Left lung (tissue), 10 donors: Measurements from ENCODE around the gene STK11. TPM values are rescaled to one million over a fixed set of nuclear protein-coding genes. Genes with fewer than 3 reads are reported as not detected.

Source experiments
- ATAC-seq: fragments of 200-7000 bp; cut with Tn5 transposase; one replicate; pipeline ENCODE4 v1.9.1; 2020; ENCODE audit warnings: moderate library complexity
- DNase-seq, 4 donors: peaks; one replicate each; pipeline ENCODE4 v3.0.0-alpha.2; 2013 to 2020
- H3K27ac ChIP-seq, 2 donors: fragments of 200-600 bp; sonication (generic) in 1 of 2; one replicate each; pipeline versions ENCODE4 v1.5.0 to v1.8.0; 2020 to 2021
- H3K27me3 ChIP-seq, 2 donors: fragments of 200-600 bp; sonication (generic) in 1 of 2; one replicate each; pipeline versions ENCODE4 v1.5.0 to v1.8.0; 2020 to 2021
- H3K36me3 ChIP-seq, 2 donors: fragments of 200-600 bp; sonication (generic) in 1 of 2; one replicate each; pipeline versions ENCODE4 v1.5.0 to v1.8.0; 2020 to 2021
- H3K4me1 ChIP-seq, 2 donors: fragments of 200-600 bp; one replicate each; pipeline ENCODE4 v1.8.0; 2021
- H3K4me3 ChIP-seq, 2 donors: fragments of 200-600 bp; sonication (generic) in 1 of 2; one replicate each; pipeline versions ENCODE4 v1.5.0 to v1.8.0; 2020 to 2021; ENCODE audit warnings: mild to moderate bottlenecking in 1 of 2
- H3K9me3 ChIP-seq, 2 donors: fragments of 200-600 bp; sonication (generic) in 1 of 2; one replicate each; pipeline versions ENCODE4 v1.5.0 to v1.8.0; 2020 to 2021
- intact Hi-C, 2 donors: fragments of 100-400 bp; cut with DNase I; formaldehyde crosslinking; loops; one replicate each; pipeline versions ENCODE4 v1.11.2 to v1.14.2; 2022
- polyA plus RNA-seq, 6 donors: library from polyadenylated mRNA; unstranded; fragments of 120-200 nt; gene quantifications; one replicate each; pipeline ENCODE4 v1.2.1, GENCODE V29; 2013; ENCODE audit not compliant: insufficient read length in 6 of 6
- total RNA-seq, 2 donors: library from RNA; stranded (reverse); fragmentation: NEBNext Ultra II Directional; extraction: Animal tissue kit (Norgen Biotek cat#: 25700); gene quantifications; one replicate each; pipeline ENCODE4 v1.2.1, GENCODE V29; 2021
- TF ChIP-seq, protein P1 (sequence below), 2 donors: fragments of 200-600 bp; sonication (generic) in 1 of 2; IDR thresholded peaks; one replicate each; pipeline versions ENCODE4 v1.5.0 to v1.8.0; 2021; ENCODE audit warnings: antibody characterized with exemption in 2 of 2
- donor health status: DM: no; HTN: yes; CAD: no.
- donor health status: DM: no; HTN: no; CAD: no.

STK11 gene
- total and polyA plus RNA-seq, 8 donors = 42.6 to 58.4 (median 51.1) TPM

DNA sequence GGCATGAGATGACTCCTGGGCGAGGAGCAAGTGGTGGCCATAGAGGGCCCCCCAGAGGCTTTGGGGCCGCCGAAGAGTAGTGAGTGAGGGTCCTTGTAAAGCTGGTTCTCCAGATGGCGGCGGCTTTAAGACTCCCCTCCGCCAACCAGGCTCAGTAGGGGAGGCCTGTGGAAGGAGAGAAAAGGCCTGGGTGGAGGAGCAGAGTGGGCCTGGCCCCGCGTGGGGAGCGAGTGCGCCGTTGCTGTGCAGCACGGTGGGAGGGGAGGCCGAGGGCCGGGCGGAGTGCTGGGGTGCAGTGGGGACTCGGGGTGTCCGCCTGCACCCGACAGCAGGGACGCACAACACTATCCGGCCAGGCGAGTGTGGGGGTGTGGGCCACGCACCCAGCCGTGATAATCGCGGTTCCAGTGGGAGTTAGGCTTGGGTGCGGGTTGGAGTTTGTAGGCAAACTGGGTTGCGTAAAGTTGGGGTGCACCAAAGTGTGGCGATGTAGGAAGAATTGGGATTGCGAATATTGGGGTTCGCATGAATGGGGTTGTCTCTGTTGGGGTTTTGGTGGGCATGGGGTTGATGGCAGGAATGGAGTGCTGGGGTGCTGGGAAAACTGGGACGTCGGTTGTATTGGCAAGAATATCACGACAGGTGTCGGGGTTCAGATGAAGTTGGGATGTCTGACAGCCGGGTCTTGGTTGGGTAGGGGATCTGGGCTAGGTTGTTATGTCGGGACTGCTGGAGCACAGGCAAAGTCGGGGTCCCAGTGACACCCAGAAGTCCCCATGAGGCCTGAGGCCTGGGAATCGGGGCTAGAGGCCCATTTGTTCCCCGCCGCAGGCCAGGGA, 62.9 kb downstream of the STK11 start:
- Histone ChIP-seq H3K4me1 (peaks cover 57 to 90% of the 10 kb centered on the region in 2 donors), H3K4me3 (peak overlapping the region in 1 of 2 donors; percentile 84), H3K27me3 (no peaks in the 10 kb centered on the region), H3K36me3 (peaks cover 4 to 30% of the 10 kb centered on the region in 2 donors), H3K27ac (peak overlapping the region in 1 of 2 donors; percentile 99), H3K9me3 (no peaks in the 10 kb centered on the region)
- TF ChIP-seq, protein P1, sequence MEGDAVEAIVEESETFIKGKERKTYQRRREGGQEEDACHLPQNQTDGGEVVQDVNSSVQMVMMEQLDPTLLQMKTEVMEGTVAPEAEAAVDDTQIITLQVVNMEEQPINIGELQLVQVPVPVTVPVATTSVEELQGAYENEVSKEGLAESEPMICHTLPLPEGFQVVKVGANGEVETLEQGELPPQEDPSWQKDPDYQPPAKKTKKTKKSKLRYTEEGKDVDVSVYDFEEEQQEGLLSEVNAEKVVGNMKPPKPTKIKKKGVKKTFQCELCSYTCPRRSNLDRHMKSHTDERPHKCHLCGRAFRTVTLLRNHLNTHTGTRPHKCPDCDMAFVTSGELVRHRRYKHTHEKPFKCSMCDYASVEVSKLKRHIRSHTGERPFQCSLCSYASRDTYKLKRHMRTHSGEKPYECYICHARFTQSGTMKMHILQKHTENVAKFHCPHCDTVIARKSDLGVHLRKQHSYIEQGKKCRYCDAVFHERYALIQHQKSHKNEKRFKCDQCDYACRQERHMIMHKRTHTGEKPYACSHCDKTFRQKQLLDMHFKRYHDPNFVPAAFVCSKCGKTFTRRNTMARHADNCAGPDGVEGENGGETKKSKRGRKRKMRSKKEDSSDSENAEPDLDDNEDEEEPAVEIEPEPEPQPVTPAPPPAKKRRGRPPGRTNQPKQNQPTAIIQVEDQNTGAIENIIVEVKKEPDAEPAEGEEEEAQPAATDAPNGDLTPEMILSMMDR (IDR thresholded peaks at IDR 0.05) = peak in 1 of 2 donors; percentile 4
- ATAC-seq = no peak
- intact Hi-C loops = no loop called here
- DNase-seq = peak in 1 of 4 donors; percentile 86

DNA sequence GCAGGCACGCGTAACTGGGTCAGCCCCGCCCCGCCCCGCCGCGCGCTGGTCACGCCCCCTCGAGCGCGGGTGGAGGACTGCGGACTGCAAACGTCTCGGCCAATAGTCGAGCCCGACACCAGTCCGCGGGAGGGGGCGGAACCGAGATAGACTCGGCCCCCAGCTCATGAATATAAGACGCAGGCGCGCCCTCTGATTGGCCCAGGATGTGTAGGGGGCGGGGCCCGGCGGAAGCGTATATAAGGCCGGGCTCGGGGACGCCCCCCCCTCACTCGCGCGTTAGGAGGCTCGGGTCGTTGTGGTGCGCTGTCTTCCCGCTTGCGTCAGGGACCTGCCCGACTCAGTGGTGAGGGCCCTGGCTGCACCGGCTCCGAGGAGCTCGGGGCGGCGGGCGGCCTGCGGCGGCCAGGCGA, 63.5 kb downstream of the STK11 start, which contains the start of gene CIRBP:
CIRBP (plus strand) TSS at position 268 of the 413 bp plus-strand sequence. CDS start 1,602 bp downstream, outside the sequence.
- H3K27me3 ChIP-seq = no peaks in the 10 kb centered on the region
- TF ChIP-seq, protein P1 (IDR thresholded peaks at IDR 0.05) = peak in 1 of 2 donors; percentile 19
- intact Hi-C loops = no loop called here

DNA sequence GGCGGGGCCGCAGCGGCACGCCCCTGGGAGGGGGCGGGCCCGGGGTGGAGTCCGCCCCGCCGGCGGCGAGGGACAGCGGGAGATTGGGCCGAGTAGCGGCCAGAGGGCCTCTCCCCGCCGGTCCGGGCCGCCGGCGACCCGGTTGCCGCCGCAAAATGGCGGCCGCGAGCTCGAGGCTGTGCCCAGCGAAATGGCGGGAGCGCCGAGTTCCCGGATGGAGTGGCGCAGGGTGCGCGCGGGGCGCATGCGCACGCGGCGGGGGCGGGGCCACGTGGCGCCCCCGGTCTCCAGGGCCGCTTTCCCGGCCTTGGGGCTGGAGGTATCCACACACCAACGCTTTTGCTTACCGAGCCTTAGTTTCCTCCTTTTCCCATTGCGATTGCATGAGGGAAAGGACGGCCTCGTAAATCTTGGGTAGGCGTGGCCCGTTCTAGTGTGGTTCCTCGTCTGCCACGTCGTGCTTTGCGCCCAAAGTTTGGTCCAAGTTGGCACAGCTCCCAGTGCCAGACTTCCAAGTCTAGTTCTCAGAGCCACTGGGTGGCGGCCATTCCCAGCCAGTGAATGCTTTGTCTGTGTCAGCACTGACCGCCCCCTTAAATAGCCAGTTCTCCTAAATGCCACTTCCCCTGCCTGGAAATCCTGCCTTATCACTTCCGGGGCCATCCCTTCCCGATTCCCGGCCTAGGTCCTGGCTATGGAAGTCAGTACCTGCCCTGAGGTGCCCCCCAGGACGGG, 64.1 kb downstream of the STK11 start:
- DNase-seq (peak in 3 of 4 donors; percentile 89 to 94 (median 92)), ATAC-seq (peak; percentile 17)
- peak overlapping the region; percentile 99 for H3K27ac ChIP-seq
- H3K4me1 ChIP-seq = peaks cover 62 to 92% of the 10 kb centered on the region in 2 donors
- intact Hi-C loops = no loop called here
- TF ChIP-seq, protein P1 (IDR thresholded peaks at IDR 0.05) = no peak
- peak overlapping the region; percentile 51 to 84 for H3K4me3 ChIP-seq
- H3K9me3 ChIP-seq = no peaks in the 10 kb centered on the region
- H3K36me3 ChIP-seq = peaks cover 4 to 42% of the 10 kb centered on the region in 2 donors
- H3K27me3 ChIP-seq = no peaks in the 10 kb centered on the region

More for the DNA sequence above, 63.5 kb downstream of the STK11 start, which contains the start of gene CIRBP:
- Histone ChIP-seq H3K4me1 (peaks cover 57 to 90% of the 10 kb centered on the region in 2 donors), H3K27ac (peak within 1 kb of the TSS; percentile 99), H3K9me3 (no peaks in the 10 kb centered on the region), H3K4me3 (peak within 1 kb of the TSS; percentile 51 to 84), H3K36me3 (peaks cover 4 to 37% of the 10 kb centered on the region in 2 donors)
- DNase-seq (peak; percentile 98 to 100 (median 100)), ATAC-seq (peak; percentile 72)

DNA sequence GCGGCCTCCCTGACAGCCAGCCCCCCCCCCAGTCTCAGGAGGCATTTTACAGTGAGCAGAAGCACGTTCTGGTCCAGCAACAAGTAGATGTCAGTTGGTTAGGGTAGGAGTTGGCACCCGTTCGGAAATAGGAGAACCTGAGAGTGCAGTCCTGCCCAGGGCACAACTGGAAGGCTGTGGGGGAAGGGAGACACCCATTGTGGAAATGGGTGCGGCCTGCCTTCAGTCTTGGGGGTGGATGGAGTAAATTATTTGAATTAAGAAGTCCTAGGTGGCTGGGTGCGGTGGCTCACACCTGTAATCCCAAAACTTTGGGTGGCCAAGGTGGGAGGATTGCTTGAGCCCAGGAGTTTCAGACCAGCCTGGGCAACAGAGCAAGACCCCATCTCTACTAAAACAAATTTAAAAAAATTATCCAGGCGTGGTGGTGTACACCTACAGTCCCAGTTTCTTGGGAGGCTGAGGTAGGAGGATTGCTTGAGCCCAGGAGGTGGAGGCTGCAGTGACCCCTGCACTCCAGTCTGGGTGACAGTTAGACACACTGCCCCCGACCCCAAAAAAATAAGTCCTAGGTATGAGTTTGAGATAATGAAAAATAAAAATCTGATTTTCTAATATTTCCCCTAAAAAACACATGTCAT, 64.8 kb downstream of the STK11 start:
- H3K9me3 ChIP-seq = no peaks in the 10 kb centered on the region
- no peak for DNase-seq
- intact Hi-C loops = no loop called here

More for the DNA sequence above, 64.8 kb downstream of the STK11 start:
- Histone ChIP-seq H3K4me3 (peak overlapping the region; percentile 51 to 84), H3K4me1 (peaks cover 68 to 92% of the 10 kb centered on the region in 2 donors), H3K36me3 (peaks cover 4 to 47% of the 10 kb centered on the region in 2 donors), H3K27ac (peak overlapping the region; percentile 99), H3K27me3 (no peaks in the 10 kb centered on the region)
- TF ChIP-seq, protein P1 (IDR thresholded peaks at IDR 0.05) = no peak
- ATAC-seq = no peak
